NOMO-1 treated with DMSO at 0.1 percent for 48 hours (cell line): Measurements from ENCODE around the gene PDZK1.
"Not testable (repeated sequence)": the region's sequence is repeated elsewhere in the genome, so short reads cannot be mapped to it uniquely, and the experiment has no call there.

Experiments
- DNase-seq: peaks from one replicate; lab custom pipeline; 2025; ENCODE audit not compliant: unreplicated experiment; lab: John Stamatoyannopoulos, UW

PDZK1 gene

GRCh38 chr1:145710291-145711027 lies 3.3 kb upstream of the PDZK1 start:
- DNase-seq = no peak

- no peak for DNase-seq
Observed at GRCh38 chr1:145708063-145708462, 895 bp upstream of the PDZK1 start.

- no peak for DNase-seq
Observed at GRCh38 chr1:145706086-145706664, 993 bp downstream of the PDZK1 start.

GRCh38 chr1:145705622-145706021 lies 1.5 kb downstream of the PDZK1 start:
- DNase-seq = no peak

GRCh38 chr1:145702826-145703225 lies 4.3 kb downstream of the PDZK1 start:
- no peak for DNase-seq

- no peak for DNase-seq
Observed at GRCh38 chr1:145702052-145702451, 5.1 kb downstream of the PDZK1 start.

- DNase-seq = no peak
Observed at GRCh38 chr1:145701306-145701862, 5.8 kb downstream of the PDZK1 start.

- no peak for DNase-seq
Observed at GRCh38 chr1:145696630-145696960, 10.6 kb downstream of the PDZK1 start.

- peak; percentile 61 for DNase-seq
Observed at GRCh38 chr1:145695821-145696629, 11.1 kb downstream of the PDZK1 start.

GRCh38 chr1:145692785-145693443 lies 14.3 kb downstream of the PDZK1 start:
- peak; percentile 12 for DNase-seq

- DNase-seq = peak; percentile 29
Observed at GRCh38 chr1:145690587-145691558, 16.3 kb downstream of the PDZK1 start.

- no peak for DNase-seq
Observed at GRCh38 chr1:145689922-145690321, 17.2 kb downstream of the PDZK1 start.

- DNase-seq = no peak
Observed at GRCh38 chr1:145688924-145689323, 18.2 kb downstream of the PDZK1 start.

- no peak for DNase-seq
Observed at GRCh38 chr1:145688328-145688727, 18.8 kb downstream of the PDZK1 start.

- DNase-seq = not testable (repeated sequence)
Observed at GRCh38 chr1:145686078-145686477, 21.1 kb downstream of the PDZK1 start.

GRCh38 chr1:145684858-145685257 lies 22.3 kb downstream of the PDZK1 start:
- DNase-seq = not testable (repeated sequence)

- DNase-seq = not testable (repeated sequence)
Observed at GRCh38 chr1:145673217-145673616, 34.0 kb downstream of the PDZK1 start.

GRCh38 chr1:145670995-145671745 lies 36.0 kb downstream of the PDZK1 start:
- DNase-seq = not testable (repeated sequence)

GRCh38 chr1:145665015-145665414 lies 42.2 kb downstream of the PDZK1 start:
- not testable (repeated sequence) for DNase-seq
